NCI-H1417 (cell line): Measurements from ENCODE around the gene LYRM2.
A peak's percentile ranks its signal among the peaks of the same experiment; 100 is the strongest.

Experiments used
- DNase-seq, 3 experiments: peaks; one replicate each; lab custom pipeline; 2025; lab: John Stamatoyannopoulos, UW

Gene LYRM2, protein sequence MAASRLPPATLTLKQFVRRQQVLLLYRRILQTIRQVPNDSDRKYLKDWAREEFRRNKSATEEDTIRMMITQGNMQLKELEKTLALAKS

DNA sequence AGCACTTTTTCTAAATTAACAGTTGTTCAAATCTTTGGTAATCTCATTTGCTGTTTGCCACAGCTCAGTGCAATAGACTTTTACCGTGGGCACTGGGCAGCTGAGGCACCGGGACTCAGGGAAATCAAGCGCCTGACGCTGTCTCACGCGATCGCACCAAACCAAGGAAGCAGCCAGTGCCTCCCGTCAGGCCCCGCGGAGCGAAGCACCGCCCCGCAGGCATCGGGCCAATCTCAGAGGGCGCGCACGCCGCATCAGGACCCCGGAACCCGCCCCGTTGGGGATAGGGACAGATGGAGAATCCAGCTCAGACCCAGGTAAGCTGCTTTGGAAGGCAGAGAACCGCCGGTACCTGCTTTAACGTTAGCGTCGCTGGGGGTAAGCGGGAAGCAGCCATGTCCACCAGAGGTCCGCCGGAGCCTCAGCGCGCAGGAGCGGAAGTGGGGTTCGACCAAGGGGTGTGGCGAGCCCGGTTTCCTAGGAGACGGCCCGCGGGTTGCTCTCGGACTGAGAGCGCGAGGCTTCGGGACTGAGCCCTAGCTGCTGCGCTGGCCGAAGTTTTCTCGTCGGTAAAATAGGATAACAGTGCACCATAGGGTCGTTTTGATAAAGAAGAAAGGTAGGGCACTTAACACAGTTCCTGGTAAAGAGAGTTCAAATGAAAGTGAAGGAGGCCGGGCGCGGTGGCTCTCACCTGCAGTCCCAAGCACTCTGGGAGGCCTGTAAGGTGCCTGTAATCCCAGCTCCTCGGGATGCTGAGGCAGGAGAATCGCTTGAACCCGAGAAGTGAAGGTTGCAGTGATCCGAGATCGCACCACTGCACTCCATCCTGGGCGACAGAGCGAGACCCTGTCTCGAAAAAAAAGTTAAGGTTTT, at the start of gene LYRM2:
Gene LYRM2 (minus strand): TSS at position 428 of the 876 bp plus-strand sequence. CDS start 31 bp downstream, at position 397.
- DNase-seq = peak; percentile 90 to 97 (median 96)

DNA sequence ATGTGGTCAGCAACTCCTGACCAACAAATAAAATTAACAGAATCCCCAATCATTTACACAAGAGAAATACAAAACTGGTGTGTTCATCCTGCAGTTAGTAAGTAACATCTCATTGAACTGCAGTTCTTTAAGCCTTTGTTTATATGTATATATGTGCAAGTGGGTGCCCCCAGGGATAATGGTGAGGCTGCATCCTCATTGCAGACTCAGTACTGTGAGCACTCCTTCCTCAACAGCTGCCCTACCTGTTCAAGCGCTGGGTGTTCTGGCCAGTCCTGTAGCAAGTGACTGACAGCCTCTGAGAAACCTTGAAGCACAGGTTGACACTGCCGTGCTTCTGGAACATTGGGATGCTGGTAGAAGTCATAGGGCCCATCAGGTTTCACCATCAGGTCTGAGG, 49.8 kb upstream of the LYRM2 start:
- DNase-seq = no peak

DNA sequence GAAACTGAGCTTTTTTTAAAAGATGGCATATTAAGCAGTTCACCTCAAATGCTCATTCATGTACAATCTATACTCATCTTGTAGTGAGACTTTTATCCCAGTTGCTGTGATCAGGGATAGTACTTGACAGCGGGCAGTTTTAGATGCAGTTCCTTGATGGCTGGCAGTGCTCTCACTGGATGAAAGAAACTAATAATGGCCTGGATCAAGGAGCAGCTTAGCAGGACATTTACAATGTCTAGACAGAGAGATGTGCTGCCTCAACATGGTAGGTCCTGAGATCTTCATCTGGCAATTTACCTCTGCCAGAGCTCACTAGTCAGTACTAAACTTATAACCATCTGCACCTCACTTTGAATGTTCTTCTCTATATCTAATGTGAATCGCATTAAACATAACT, 46.8 kb upstream of the LYRM2 start:
- no peak for DNase-seq

DNA sequence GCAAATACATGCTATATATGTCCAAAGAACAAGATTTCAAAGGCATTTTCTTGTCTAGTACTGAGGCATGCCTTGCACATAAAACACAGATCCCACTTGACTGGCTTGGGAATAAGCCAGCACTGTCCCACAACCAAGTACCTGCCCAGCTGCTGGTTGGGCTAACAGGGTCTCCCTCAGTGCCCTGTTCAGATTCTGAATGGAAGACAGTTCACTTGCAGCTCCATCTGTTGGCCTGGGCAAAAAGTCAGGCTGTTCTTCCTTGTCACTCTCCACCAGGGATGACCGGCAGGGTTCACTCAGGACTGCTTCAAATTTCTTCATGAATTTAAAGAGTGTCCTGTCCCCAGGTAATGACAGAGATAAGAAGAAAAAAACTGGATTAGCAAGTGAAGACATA, 44.4 kb upstream of the LYRM2 start:
- DNase-seq = no peak

DNA sequence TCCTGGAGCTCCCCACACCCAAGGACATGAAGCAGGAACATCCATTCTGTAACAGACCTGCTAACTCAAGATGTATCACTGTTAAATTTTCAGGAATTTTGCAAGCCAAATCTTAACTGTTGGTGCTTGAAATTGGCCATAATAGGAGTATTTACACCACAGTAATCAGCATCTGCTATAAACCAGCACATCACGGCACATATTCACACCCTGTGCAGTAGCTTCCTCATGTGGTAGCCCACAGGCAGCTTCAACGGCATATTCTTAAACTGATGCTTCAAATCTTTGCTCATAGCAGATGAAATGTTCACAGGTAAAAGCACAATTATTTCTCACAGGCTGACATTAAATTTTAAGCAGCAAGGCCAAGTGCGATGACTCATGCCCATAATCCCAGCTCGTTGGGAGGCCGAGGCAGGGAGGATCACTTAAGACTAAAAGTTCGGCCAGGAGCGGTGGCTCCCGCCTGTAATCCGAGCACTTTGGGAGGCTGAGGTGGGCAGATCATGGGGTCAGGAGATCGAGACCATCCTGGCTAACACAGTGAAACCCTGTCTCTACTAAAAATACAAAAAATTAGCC, 43.5 kb upstream of the LYRM2 start:
- DNase-seq = no peak

DNA sequence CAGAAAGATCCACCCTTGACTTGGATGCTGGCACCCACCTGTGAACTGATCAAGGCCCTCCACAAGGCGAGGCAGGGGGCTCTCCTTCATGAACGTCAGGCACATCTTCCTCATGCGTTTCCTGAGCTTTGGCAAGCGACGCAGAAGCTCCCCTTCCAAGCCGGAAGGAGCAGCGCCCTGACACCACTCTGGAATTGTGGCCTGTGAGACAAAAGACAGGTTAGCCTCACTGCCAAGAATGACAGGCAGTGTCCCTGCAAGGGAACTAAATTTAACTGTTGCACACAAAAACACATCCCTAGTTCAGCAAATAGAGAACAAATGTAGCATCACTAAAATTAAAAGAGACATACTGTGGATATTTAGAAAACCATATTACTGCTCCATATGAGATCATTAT, 42.0 kb upstream of the LYRM2 start:
- no peak for DNase-seq

DNA sequence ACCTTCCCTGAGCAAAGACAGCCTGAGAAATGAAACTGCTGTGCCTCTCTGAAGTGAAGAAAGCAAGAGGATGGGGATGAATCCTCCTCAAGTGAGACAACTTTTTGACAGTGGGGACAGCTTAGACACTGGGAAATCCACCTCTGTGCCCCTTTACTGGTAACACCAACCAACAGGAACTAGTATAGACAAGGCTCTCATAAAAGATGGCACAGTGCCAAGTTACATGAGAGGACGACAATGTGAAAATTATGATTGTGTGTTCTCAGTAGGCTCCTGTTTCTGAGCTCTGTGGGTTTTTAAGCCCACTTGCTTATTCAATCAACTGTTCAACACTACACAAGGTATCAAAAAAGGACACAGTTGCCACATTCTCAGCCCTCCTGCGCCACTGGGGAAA, 41.6 kb upstream of the LYRM2 start:
- DNase-seq = peak in 2 of 3 experiments; percentile 7 to 22

DNA sequence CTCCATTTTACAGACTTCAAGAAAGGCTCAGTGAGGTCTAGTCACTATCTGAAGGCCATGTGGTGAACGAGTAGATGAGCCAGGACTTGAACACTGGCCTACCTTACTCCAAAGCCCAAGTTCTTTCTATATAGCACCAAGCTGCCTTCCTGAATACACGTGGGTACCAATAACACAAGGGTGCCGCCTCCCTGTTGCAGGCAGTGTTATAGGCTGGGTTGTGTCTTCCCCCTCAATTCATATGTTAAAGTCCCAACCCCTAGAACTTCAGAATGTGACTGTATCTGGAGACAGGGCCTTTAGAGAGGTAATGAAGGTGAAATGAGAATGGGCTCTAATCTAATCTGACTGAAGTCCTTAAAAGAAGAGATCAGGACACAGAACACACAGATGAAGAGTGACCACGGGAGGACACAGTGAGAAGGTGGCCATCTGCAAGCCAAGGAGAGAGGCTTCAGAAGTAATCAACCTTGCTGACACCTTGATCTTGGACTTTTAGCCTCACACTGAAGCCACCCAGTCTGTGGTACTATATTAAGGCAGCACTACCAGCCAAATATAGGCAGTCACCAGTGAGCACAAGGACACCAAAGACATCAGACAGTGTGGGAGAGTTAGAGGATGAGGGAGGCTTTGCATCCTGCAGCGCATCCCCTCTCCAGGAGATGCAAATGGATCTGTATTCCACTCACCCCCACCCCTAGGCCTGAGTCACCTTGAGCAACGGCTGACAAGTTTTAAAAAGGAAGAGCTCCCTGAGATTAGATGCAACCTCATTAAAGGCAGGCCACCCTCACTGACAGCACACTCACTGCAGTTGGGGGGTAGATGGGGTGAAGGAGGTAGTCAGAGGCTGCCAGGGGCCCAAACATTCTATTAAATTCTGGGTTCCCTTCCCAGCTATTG, 40.9 kb upstream of the LYRM2 start:
- DNase-seq = no peak

DNA sequence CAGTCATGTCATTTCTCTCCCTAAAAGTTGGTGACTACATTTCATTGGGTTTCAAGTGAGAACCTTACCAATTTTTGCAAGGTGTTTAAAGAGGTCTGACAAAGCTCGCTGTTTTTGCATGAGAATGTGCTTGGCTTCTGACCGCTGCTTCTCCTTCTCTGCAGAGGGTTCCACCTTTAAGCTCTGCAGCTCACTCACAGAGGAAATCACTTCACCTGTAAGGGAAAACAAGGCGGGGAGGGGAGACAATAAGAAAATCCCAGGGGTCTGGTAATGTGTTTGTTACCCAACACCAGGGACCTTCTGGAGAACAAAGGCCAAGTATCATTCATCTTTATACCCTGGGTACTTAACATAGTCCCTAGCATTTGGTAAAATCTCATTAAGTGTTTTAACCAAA, 40.0 kb upstream of the LYRM2 start:
- peak in 1 of 3 experiments; percentile 9 for DNase-seq

DNA sequence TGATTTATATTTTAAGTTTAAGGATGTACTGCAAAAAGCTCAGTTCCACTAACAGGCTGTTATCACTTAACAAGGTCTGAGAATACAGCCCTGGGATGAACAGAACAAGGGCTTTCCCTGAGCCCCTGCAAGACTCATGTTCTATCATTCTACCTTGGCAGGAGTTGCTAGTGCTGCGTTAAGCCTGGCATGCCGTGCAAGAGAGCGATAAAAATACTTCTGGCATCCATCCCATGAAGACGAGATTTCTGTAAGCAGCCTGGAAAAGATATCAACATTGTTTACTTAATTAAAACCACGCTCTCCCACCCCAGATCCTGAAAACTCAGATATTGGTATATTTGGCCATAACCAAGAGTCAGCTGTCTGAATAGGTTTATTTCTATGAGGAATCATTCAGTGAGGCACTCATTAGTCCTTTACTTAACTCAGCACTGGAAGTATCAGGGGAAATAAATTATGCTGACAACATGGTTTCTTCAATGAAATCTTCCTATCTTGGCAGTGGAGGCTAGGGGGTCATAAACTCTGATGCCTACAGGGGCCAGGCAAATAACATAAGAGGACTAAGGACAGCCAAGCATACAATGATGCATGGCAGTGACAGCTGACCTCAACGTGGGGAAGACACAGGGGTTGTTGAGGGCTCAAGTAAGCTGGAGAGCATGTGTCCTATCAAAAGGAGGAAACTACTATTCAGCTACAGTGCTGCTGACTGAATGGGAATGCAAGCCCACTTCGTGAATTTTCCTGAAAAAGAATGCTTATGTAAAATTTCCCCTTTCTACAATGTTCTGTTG, 37.6 kb upstream of the LYRM2 start:
- no peak for DNase-seq

DNA sequence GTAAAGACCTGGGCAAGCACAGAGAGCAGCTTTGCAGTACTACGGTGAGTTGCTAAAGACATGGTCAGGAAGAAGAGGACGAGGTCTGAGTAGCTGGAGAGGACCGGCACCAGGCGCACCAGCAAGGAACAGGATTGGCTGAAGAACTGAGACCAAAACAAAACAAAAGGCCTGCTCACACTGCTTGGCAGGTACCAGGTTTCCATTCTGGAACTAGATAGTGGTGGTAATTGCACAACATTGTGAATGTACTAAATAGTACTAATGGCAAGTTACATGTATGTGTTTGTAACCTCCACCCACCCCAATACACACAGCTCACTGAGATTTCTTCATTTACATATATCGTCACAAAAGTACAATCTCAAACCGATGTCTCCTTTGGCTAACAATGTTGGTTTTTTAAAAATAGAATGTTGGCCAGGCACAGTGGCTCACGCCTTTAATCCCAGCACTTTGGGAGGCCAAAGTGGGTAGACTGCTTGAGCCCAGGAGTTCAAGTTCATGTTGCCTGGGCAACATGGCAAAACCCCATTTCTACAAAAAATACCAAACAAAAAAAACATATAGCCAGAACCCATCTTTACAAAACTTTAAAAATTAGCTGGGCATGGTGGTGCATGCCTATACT, 32.5 kb upstream of the LYRM2 start:
- no peak for DNase-seq

DNA sequence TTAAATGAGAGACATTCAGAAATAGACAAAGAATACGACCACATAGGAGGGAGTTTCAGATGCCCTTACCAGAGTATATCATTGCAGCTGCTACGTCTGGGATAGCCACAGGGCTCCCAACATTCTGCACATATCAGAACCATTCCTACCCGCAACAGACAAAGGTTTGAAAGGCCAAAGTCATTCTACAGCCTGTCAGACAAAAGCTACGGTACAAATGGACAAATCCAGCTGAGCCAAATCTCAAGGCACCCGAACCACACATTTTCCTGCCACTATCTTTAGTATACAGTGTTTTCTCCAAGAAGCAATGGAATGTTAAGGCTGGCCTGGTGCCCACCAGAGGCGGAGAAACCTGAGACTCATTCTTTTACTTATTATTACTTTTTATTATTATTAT, 30.5 kb upstream of the LYRM2 start:
- no peak for DNase-seq

DNA sequence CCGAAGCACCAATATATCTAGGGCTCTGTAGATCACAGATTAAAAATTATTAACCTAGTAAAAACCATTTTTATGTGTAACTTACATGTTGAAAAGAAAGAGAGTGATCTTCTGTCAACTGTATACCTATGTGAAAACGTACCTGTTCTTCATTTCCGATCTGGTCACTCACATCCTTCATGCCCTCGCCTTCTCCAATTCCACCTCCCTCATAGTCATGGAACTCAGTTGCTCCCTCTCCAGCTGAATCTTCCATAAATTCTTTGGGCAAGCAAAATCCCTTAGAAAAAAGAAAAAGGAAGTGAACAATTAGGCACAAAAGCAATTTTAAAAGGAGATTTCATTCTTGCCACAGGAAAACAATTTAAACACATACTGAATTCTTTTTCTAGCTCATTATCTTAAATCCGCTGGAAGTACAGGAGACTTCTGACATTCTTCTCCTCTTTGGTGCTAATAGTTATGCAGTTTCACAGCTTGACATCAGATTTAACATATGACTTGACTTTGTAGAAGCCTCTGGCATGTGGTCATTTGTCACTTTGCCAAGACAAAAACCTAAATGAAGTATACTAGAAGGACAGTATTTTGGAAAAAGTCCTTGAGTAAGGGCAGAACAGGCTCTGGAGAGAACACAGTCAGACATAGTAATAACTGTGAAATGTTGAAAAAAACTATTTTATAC, 29.5 kb upstream of the LYRM2 start:
- DNase-seq = no peak

DNA sequence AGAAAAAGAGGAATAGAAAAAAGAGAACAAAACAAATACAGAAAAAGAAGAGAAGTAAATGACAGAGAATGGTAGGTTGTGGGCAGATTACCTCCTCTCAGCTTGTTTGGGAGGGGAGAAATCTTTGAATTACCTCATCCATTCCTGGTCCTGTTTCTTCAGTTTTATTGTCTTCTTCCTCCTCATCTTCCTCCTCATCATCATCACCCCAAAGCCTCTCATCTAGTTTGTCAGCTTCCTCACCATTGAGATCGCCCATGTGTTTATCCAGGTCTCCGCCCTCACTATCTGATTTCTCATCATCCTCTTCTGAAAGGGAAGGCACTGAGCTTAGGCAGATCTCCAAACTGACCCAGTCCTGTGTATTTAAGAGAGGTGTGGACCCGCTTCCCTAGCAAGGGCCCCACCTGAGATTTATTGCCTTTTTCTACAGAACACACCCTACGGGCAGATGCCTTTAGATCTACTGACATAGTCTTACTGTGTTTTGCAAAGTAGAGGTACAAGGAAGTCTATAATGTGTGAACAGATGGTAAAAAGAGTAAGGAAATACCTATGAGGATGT, 24.2 kb upstream of the LYRM2 start:
- no peak for DNase-seq

DNA sequence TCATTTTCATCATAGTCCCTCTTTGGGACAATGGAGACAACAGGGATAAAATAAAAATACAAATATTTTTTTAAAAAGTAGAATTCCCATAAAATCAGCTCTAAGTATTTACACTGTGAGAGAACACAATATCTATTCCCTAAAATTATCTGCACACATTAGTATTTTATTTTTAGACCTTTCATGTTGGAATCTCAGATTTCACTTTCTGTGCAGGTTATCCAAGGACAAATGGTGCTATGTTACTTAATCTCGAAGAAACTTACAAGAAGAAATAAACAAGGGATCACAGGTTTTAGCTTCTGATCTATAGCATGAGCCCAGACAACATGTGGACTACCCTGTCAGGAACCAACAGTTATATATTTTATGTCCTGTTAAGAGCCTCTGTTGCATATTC, 23.0 kb upstream of the LYRM2 start:
- DNase-seq = no peak

DNA sequence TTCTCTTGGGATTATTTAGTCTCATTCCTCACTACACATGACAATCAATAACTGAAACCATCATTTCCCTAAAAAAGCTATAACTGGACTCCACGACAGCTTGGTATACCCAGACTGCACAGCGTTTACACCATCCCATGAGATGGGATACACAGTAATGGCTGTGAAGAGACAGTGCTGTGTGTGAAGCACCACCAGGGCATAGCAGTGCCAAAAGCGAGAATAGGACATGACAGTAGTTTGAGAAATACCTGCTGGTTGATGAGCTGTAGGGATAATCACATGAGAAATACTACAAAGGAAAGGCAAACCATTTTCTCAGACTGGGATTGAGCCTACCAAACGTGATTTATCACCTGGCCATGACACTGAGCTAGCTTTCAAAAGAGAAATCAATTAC, 22.4 kb upstream of the LYRM2 start:
- DNase-seq = no peak

DNA sequence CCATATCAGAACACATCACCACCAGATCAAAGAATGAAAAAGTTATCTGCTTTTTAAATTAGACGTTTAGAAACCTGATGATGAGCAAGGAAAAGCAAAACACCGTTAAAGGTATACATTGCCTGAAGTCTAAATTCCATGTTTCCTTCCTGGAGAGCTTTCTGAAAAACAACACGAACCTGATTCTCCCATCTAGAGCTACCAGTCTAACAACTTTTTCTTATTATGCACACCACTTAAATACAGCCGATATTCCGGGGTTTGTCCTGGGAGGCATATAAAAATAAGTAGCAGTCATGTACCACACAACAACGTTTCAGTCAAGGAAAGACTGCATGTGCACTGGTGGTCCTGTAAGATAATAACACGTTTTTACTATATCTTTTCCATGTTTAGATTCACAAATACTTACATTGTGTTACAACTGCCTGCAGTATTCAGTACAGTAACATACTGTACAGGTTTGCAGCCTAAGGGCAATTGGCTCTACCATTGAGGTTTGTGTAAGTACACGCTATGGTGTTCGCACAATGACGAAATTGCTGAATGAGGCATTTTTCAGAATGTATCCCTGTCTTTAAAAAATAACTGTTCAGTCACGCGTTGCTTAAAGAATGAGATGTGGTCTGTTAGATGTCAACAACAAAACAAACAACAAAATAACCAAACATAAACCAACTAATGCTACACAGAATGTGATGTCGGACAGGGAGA, 19.1 kb upstream of the LYRM2 start:
- no peak for DNase-seq

DNA sequence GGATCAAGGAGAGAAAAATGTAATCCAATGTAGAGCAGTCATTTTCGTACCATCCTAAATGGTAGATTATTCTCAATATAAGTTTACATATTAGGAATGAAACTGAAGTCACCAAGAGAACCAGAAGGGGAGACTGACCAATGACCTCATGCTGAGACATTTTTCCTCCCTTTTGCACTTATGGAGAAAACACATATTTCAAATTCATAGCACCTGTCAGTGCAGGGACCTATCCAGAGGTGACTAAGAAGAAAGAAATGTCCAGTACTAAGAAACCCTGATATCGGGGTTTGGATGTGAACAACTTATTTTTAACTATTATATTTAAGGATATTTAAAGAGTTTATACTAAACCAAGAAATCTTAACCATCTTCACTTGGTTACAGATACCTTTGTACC, 16.6 kb upstream of the LYRM2 start:
- DNase-seq = no peak

DNA sequence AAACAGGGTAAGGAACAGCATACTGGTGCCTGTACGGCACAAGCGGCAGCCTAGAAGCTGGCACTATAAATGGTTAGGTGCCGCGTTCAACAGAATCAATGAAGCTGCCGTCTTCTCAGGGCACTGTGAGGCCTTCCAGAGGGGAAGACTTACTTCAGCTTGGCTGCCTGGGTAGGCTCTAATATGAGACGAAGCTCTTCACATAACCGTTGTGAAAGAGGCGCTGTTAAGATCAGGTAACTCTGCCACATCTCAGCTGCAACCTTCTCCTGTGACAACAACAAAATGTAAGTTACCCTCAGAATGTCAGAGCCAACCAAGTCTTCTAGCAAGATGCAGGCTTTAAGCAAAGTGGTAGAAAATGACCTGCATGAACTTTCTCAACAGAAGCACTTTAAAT, 12.0 kb upstream of the LYRM2 start:
- no peak for DNase-seq

DNA sequence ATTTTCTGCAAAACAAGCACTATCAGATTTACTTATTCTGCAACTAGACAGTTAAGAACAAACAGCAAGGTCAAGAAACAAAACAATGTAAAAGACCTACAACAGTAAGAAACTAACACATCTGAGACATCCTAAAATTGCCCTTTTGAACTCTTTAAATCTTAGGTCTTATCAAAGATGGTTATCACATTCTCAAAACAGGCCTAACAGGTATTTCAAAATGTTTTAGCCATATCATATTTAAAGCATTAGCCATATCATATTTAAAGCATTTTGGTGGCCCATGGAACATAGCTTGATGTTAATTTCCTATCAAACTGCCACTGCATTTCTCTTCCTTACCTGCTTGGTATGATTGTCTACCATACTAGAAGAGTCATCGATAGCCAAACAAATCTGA, 11.1 kb upstream of the LYRM2 start:
- DNase-seq = no peak
